ENCODE results near the gene GPATCH8.

DNA sequence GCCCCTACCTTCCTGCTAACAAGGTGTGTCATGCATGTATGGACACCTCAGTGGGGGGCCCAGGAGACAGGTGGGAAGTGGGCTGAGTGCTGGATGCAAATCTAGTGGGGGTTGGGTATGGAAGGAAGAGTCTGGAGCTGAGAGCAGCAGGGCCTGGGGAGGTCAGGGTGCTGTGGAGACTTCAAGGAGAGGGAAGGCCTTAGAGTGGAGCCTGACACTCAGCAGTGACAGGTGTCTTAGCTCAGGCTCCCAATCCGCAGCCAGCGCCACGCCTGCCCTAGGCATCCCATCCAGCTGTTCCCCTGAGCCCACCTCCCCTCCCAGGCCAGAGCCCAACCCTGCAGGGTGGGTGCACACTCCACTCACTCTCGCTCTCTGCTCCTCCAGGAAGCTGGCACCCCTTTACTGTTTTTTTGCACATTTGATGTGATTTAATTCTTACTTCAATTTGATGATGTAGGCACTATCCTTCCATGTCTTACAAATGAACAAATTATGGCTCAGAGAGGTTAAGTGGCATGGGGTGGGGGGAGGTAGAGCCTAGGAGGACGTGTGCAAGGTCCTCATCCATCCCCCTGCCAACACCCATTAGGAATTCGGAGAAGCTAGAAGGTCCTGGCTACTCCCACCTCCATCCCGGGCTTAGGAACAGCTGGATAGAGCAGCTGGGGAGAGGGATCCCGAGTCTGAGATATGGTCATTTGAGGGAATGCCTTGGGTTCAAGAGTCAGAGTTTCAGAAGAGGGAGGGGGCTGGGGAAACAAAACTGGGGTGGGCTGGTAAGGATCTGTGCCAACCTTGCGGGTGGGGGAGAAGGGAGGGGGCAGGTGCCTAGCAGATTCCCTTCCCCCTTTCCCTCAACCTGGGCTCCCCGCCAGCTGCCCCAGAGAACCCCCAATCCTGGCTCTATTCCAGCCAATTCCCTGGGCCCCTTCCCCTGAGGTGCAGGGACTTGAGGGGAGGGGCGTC lies 141.6 kb downstream of the GPATCH8 start:
- TF ChIP-seq, protein P1, sequence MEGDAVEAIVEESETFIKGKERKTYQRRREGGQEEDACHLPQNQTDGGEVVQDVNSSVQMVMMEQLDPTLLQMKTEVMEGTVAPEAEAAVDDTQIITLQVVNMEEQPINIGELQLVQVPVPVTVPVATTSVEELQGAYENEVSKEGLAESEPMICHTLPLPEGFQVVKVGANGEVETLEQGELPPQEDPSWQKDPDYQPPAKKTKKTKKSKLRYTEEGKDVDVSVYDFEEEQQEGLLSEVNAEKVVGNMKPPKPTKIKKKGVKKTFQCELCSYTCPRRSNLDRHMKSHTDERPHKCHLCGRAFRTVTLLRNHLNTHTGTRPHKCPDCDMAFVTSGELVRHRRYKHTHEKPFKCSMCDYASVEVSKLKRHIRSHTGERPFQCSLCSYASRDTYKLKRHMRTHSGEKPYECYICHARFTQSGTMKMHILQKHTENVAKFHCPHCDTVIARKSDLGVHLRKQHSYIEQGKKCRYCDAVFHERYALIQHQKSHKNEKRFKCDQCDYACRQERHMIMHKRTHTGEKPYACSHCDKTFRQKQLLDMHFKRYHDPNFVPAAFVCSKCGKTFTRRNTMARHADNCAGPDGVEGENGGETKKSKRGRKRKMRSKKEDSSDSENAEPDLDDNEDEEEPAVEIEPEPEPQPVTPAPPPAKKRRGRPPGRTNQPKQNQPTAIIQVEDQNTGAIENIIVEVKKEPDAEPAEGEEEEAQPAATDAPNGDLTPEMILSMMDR (IDR thresholded peaks at IDR 0.05), result no peak
- TF ChIP-seq POLR2A (IDR thresholded peaks at IDR 0.05) (no peak), EP300 (IDR thresholded peaks at IDR 0.05; ENCODE audit: low read depth) (no peak), POLR2AphosphoS5 (IDR thresholded peaks at IDR 0.05) (no peak)

All from transverse colon (tissue), 4 donors.